Kidney epithelial cell (primary cell): ENCODE measurements around the gene LGI2. TPM values are rescaled to one million over a fixed set of nuclear protein-coding genes. Genes with fewer than 3 reads are reported as not detected.

Experiments used
- DNase-seq: peaks from one replicate; pipeline ENCODE4 v3.0.0-alpha.2; 2010; ENCODE audit warnings: low read depth
- H3K27me3 ChIP-seq: 2 replicates; pipeline ENCODE4 v1.6.0; 2011; ENCODE audit warnings: low read length; ENCODE audit not compliant: control insufficient read depth, insufficient read depth
- H3K36me3 ChIP-seq: 2 replicates; pipeline ENCODE4 v1.5.1; 2011; ENCODE audit warnings: low read length; ENCODE audit not compliant: control insufficient read depth, insufficient read depth
- H3K4me3 ChIP-seq: 2 replicates; pipeline ENCODE4 v1.5.1; 2011; ENCODE audit warnings: low read depth, mild to moderate bottlenecking, control low read depth, low read length
- CTCF ChIP-seq: IDR thresholded peaks from 2 replicates; pipeline ENCODE4 v1.5.1; 2011; ENCODE audit warnings: mild to moderate bottlenecking, moderate library complexity, low read length, control low read depth, inconsistent platforms; ENCODE audit not compliant: insufficient read depth, poor library complexity, severe bottlenecking
- total RNA-seq: library from RNA; depleted of rRNA; stranded (reverse); fragments of >200 nt; gene quantifications from 2 replicates; pipeline ENCODE4 v1.2.3, GENCODE V29; 2015

Gene LGI2
- total RNA-seq, 1 donor from 2014 or later: 0.25 TPM

DNA sequence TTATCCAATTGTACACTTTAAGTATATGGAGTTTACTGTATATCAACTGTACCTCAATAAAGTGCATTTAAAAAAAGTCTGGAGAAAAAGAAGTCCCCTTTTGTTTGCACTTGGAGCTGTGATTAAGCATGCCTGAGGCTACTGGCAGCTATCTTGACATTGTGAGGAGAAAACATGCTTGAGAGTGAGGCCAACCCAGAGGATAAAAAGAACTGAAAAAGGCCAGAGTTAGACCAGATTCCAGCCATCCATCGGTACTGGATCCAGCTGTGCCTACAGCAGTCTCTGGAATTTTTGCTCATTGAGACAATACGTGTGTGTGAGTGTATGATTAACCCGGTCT, 57.4 kb downstream of the LGI2 start:
- no peak overlapping the region for H3K4me3 ChIP-seq
- no peak for DNase-seq
- H3K36me3 ChIP-seq: no peaks in the 10 kb centered on the region

DNA sequence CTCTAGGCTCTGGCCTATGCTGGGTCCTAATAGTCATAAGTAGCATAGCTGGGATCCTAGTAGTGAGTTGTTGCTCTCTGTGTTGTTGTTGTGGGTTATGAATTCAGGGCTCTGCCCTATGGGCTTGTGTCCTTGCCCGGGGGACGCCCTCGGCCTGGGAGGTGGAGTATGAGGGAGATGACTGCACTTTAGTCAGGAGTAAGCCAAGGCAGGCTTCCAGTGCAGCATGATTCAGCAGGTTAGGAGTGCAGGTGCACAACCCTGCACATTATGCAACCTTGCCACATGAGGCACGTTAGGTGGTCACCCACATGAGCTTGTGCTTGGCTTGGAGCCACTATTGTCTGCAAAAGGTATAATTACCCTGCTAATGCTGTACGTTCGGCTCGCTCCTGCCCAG, 59.6 kb downstream of the LGI2 start:
- no peak for TF ChIP-seq CTCF
- peak; percentile 54 for DNase-seq
- H3K36me3 ChIP-seq: no peaks in the 10 kb centered on the region
- no peak overlapping the region for H3K4me3 ChIP-seq
- H3K27me3 ChIP-seq: peaks cover 2% of the 10 kb centered on the region

More for the DNA sequence above, 57.4 kb downstream of the LGI2 start:
- peaks cover 8% of the 10 kb centered on the region for H3K27me3 ChIP-seq
- TF ChIP-seq CTCF: no peak

GRCh38 chr4:24970635-24971034, 60.1 kb downstream of the LGI2 start:
- Histone ChIP-seq H3K27me3 (peaks cover 2% of the 10 kb centered on the region), H3K4me3 (no peak overlapping the region), H3K36me3 (no peaks in the 10 kb centered on the region)
- DNase-seq: no peak
- TF ChIP-seq CTCF: no peak

DNA sequence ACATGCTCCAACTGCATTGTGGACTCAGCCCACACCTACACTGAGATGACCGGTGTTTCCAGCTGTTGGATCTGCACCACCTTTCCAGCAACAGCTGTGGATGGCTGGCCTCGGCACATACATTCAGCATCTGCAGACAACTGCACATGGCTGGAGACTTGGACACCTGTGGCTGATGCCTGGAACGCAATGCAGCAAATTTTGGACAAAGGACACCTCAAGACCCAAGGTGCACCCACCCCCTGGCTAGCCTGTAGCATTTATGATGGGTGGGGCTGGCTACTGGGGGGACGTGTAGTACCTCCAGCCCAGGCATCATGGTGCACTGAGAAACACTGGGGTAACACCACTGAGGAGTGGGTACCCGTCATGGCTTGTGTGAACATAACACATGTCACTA, 60.6 kb downstream of the LGI2 start:
- Histone ChIP-seq H3K36me3 (no peaks in the 10 kb centered on the region), H3K27me3 (no peaks in the 10 kb centered on the region), H3K4me3 (no peak overlapping the region)
- TF ChIP-seq CTCF: no peak
- DNase-seq: no peak

DNA sequence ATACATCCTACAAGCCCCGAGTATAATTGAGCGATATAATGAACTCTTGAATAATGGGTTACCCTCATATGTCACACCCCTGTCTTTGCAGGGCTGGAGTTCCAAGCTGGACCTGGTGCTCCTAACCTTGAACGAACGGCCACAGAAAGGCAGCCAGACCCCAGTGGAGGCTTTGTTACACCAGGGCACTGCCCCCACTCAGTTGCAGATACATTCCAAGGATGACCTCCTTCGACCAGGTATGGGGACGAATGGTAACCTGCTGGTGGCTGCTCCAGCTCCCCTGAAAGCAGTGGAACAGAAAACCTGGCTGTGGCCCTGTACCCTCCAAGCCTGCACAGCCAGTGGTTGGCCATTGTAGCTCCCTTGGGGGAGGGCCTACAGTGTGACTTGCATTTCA, 61.3 kb downstream of the LGI2 start:
- no peaks in the 10 kb centered on the region for H3K36me3 ChIP-seq
- no peak for TF ChIP-seq CTCF
- H3K27me3 ChIP-seq: no peaks in the 10 kb centered on the region
- no peak overlapping the region for H3K4me3 ChIP-seq
- DNase-seq: no peak

- no peaks in the 10 kb centered on the region for H3K36me3 ChIP-seq
- no peak for TF ChIP-seq CTCF
- DNase-seq: no peak
- H3K27me3 ChIP-seq: no peaks in the 10 kb centered on the region
- no peak overlapping the region for H3K4me3 ChIP-seq
Observed at GRCh38 chr4:24968992-24969391, 61.8 kb downstream of the LGI2 start.
